GM12864 (cell line): ENCODE results near the gene SRRM1.
"Not testable (repeated sequence)": the region's sequence is repeated elsewhere in the genome, so short reads cannot be mapped to it uniquely, and the experiment has no call there.

Experiments
- DNase-seq: peaks from one replicate; pipeline ENCODE4 v3.0.0-alpha.2; 2011; ENCODE audit warnings: low read depth
- H3K4me3 ChIP-seq: 2 replicates; pipeline ENCODE4 v1.5.1; 2011; ENCODE audit warnings: mild to moderate bottlenecking, low read depth, low read length, control low read depth
- CTCF ChIP-seq: IDR thresholded peaks from 2 replicates; pipeline ENCODE4 v1.5.1; 2011; ENCODE audit warnings: low read depth, mild to moderate bottlenecking, moderate library complexity, low read length, control low read depth, inconsistent platforms; ENCODE audit errors: missing control alignments

Gene SRRM1

GRCh38 chr1:24702511-24703293, 59.6 kb downstream of the SRRM1 start:
- DNase-seq, result no peak
- H3K4me3 ChIP-seq, result no peak overlapping the region
- no peak for TF ChIP-seq CTCF

GRCh38 chr1:24704411-24705259, 61.5 kb downstream of the SRRM1 start:
- DNase-seq, result no peak
- H3K4me3 ChIP-seq, result no peak overlapping the region
- TF ChIP-seq CTCF, result no peak

- no peak for TF ChIP-seq CTCF
- no peak overlapping the region for H3K4me3 ChIP-seq
- DNase-seq, result no peak
Observed at GRCh38 chr1:24705260-24706073, 62.4 kb downstream of the SRRM1 start.

- not testable (repeated sequence) for H3K4me3 ChIP-seq
Observed at GRCh38 chr1:24706074-24706389, 62.9 kb downstream of the SRRM1 start.

GRCh38 chr1:24707687-24708086, 64.6 kb downstream of the SRRM1 start:
- DNase-seq, result no peak
- TF ChIP-seq CTCF, result no peak
- H3K4me3 ChIP-seq, result no peak overlapping the region

More at GRCh38 chr1:24706074-24706389, 62.9 kb downstream of the SRRM1 start:
- DNase-seq, result not testable (repeated sequence)

- DNase-seq, result no peak
Observed at GRCh38 chr1:24708938-24709337, 65.8 kb downstream of the SRRM1 start.

More at GRCh38 chr1:24708938-24709337, 65.8 kb downstream of the SRRM1 start:
- no peak overlapping the region for H3K4me3 ChIP-seq
- no peak for TF ChIP-seq CTCF
